Lower leg skin (tissue), 4 donors: ENCODE results near the gene HOXA5. TPM values are rescaled to one million over a fixed set of nuclear protein-coding genes. Genes with fewer than 3 reads are reported as not detected.

ENCODE experiments used
- DNase-seq, 2 donors: peaks; one replicate each; pipeline ENCODE4 v3.0.0-alpha.2; 2019; ENCODE audit warnings: low spot score in 2 of 2
- H3K4me3 ChIP-seq: fragments of 200-600 bp; sonication (generic); 2 replicates; pipeline ENCODE4 v1.5.1; 2017; ENCODE audit warnings: mild to moderate bottlenecking, low read depth; ENCODE audit not compliant: poor library complexity, severe bottlenecking
- POLR2A ChIP-seq, 2 donors: fragments of 450-650 bp; IDR thresholded peaks; one replicate each; pipeline ENCODE4 v1.6.1; 2016 to 2017; ENCODE audit warnings: antibody characterized with exemption in 2 of 2, mild to moderate bottlenecking in 1 of 2, moderate library complexity in 1 of 2
- WGBS, 2 donors: methylation state at CpG; one replicate each; pipeline ENCODE4 v1.1.5; 2018; 5-methylcytosine and 5-hydroxymethylcytosine counted together
- intact Hi-C: fragments of 100-400 bp; cut with DNase I; formaldehyde crosslinking; loops from one replicate; pipeline ENCODE4 v1.15.0; 2023; ENCODE audit warnings: low total_unique reads
- total RNA-seq, 4 donors: library from RNA; depleted of rRNA; stranded (reverse); fragments of >200 nt; gene quantifications; one replicate each; pipeline ENCODE4 v1.1.0, GENCODE V29; 2016
- TF ChIP-seq, protein P1 (sequence below), 3 donors: fragments of 450-650 bp; IDR thresholded peaks; one replicate each; pipeline ENCODE4 v1.5.1; 2016; ENCODE audit warnings: antibody characterized with exemption in 3 of 3, mild to moderate bottlenecking in 3 of 3, moderate library complexity in 2 of 3

The HOXA5 gene
- total RNA-seq, 4 donors from 2014 or later = 5.1 to 15.1 (median 6.1) TPM

DNA sequence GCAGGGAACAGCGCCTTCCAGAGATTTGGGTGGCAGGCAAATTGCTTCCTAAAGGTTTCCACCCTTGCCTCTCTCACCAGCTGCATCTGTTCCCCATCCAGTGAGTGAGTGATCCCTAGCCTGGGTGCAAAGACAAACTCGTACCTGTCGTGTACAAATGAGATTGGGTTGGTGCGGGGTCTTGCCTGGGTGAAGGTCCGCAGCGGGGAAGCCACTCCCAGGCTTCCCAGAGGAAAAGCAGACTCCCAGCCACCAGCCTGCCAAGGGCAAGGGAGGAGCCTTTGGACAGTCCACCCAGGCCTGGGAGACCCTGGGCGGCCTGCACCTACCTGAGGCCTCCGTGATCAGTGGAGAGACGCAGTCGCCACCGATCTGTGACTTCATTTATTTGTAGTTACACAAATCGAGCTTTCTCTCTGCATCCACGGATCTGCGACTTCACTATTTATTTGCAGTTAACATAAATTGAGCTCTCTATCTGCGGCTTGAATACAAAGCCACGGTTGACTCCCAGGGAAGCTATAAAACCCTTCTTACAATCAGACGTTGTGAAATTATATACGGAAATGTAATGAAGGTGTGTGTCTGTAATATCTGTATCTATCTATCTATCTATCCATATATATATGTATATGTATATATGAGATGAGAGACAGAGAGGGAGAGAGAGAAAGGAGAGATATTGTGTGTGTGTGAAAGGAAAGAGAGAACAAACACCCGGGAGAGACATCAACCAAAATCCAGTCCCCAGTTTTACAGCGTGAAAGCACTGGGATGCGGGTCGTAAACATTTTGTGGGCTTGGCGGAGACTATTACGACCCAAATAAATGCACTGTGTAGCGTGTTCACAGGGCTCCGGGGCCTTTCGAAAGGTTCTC is 16.0 kb upstream of the HOXA5 start:
- WGBS, 2 donors = 53 to 56% methylated on average over 27 of the region's 27 CpGs
- TF ChIP-seq, protein P1, sequence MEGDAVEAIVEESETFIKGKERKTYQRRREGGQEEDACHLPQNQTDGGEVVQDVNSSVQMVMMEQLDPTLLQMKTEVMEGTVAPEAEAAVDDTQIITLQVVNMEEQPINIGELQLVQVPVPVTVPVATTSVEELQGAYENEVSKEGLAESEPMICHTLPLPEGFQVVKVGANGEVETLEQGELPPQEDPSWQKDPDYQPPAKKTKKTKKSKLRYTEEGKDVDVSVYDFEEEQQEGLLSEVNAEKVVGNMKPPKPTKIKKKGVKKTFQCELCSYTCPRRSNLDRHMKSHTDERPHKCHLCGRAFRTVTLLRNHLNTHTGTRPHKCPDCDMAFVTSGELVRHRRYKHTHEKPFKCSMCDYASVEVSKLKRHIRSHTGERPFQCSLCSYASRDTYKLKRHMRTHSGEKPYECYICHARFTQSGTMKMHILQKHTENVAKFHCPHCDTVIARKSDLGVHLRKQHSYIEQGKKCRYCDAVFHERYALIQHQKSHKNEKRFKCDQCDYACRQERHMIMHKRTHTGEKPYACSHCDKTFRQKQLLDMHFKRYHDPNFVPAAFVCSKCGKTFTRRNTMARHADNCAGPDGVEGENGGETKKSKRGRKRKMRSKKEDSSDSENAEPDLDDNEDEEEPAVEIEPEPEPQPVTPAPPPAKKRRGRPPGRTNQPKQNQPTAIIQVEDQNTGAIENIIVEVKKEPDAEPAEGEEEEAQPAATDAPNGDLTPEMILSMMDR (IDR thresholded peaks at IDR 0.05) = no peak
- H3K4me3 ChIP-seq = no peak overlapping the region
- intact Hi-C loops = loop anchor here (5.0 to 10.0 kb wide), 2 partner anchors 792 to 955 kb away; partner anchors contain the start of genes CBX3 and HNRNPA2B1
- DNase-seq = peak in 1 of 2 donors; percentile 83

DNA sequence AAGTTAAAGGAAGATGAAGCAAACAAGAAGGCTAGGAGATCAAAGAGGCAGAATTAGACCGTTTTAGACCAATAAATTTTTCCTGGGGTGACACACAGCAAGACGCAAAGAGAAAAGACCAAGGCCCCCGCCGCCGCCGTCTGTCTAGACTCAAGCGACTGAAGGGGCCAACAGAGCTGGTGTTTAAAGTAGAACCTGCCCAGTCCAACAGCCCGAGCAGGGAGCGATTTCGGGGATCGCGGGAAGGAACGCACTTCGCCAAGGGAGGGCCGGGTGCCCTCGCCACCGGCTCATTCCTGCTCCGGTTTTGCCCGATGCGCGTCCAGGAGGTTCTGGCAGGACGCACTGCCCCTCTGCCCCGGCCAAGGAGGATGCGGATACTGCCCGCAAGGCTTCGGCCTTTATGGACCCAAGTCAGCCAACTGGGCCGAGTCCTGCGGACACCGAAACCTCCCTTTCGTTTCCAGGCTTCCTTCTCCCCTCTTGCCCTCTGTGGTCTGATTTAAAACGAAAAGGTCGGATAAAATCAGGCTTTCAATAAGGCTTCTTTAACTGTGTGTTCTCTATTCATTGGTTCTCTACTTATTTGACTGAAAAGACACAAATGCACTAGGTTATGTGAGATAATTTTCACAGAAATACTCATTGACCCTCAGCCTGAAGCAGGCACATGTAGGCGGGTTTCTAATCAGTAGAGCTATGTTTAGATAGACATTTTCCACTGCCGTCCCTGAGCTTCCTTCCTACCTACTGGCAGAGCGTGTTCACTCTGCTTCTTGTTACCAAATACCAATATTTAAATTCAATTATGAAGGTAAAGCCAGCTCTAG is 15.2 kb upstream of the HOXA5 start:
- intact Hi-C loops = no loop called here
- WGBS, 2 donors = 37 to 58% methylated on average over 30 to 35 of the region's 35 CpGs
- peak in 1 of 2 donors; percentile 87 for DNase-seq
- TF ChIP-seq, protein P1 (IDR thresholded peaks at IDR 0.05) = no peak
- TF ChIP-seq POLR2A (IDR thresholded peaks at IDR 0.05) = no peak
- no peak overlapping the region for H3K4me3 ChIP-seq

DNA sequence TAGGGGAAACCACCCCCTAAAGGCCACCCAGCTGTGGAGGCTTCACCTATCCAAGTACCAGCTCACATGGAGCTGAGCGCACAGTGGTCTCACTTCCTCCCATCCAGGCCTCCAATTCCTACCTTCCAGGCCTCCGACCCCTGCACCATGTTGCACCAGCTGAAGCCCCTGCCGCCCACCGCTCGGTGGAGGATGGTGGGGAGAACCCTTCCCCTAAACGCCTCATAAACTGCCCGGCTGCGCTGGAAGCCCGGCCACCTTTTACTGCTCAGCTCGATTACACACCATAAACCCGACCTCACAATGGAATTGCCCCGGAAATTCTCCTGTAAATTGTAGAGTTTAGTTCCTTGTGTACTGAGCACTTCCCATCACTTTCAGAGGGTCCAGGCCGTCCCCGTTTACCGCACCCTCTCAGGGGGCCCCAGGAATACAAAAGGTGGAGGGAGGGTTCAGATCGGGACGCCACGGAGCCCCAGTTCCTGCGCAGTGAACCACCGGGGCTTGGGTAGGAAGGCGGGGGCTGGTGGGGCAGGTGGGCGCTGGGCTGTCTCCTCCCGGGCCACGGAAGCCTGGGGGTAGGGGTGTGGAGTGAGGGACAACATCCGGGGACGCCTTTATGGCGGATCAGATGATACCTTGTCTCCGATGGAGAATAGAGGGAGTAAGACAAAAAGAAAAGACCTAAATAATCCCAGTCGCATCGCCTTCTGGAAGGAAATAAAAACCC is 14.4 kb upstream of the HOXA5 start:
- intact Hi-C loops = no loop called here
- TF ChIP-seq POLR2A (IDR thresholded peaks at IDR 0.05) = no peak
- TF ChIP-seq, protein P1 (IDR thresholded peaks at IDR 0.05) = no peak
- 56 to 71% methylated on average over 30 of the region's 30 CpGs for WGBS, 2 donors
- DNase-seq = peak; percentile 14 to 85
- H3K4me3 ChIP-seq = no peak overlapping the region

DNA sequence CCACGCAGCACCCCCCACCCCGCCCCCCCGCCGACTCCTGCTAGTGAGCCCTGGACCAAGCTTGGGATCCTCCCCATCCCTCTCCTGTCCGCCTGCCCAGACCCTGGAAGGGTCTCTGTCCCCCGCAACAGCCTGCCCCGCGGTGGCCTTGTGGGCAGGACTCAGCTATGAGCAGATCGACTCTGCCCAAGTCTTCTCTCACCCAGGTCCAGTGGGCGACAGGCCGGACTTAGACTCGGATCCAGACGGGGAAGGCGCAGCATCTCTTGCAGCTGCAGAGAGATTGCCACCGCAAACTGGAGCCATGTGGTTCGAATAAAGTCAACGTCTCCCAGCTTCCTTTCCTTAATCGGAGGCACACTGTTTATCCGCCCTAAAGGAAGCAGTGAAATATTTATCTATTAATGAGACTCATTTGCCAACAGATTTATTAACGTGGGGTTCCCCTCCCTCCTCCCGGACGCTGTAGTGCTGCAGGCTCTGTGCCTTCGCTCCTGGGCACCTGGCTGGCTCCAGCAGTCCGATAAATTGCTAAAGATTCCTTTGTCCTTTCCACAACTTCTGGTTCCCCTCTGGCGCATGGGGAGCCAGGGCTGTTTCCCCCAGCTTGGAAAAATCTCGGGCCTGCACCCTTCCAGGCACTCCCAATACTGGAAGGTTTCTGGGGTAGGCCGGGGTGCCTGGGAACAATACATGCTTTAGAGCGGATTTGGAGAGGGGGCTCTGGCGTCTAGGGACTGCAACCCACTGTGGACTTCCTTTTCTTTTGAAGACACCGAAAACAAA is 13.6 kb upstream of the HOXA5 start:
- 19 to 21% methylated on average over 24 to 27 of the region's 30 CpGs for WGBS, 2 donors
- peak; percentile 28 to 86 for DNase-seq
- TF ChIP-seq, protein P1 (IDR thresholded peaks at IDR 0.05) = no peak
- no peak for TF ChIP-seq POLR2A (IDR thresholded peaks at IDR 0.05)
- H3K4me3 ChIP-seq = no peak overlapping the region
- intact Hi-C loops = no loop called here

DNA sequence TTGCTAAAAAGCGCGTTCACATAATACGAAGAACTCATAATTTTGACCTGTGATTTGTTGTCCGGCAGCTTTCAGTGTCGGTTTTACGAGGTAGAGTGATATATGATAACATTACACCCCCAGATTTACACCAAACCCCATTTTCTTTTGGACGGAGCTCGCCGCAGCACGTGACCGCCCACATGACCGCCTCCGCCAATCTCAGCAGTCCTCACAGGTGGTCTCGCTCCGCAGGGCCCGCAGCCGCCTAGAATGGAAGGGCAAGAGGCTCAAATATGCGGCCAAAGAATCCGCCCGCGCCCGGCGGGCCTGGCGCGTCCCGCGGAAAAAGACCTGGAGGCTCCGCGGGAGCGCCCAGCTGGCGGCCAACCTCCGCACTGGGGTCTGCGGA is 13.0 kb upstream of the HOXA5 start, which contains the start of gene HOXA7:
Gene HOXA7 (minus strand): TSS at position 168 of the 391 bp plus-strand sequence. CDS start 130 bp downstream, at position 38.
- WGBS, 2 donors = 0% methylated on average over 15 to 30 of the region's 33 CpGs
- no peak for TF ChIP-seq POLR2A (IDR thresholded peaks at IDR 0.05)
- TF ChIP-seq, protein P1 (IDR thresholded peaks at IDR 0.05) = no peak
- peak within 1 kb of the TSS; percentile 56 for H3K4me3 ChIP-seq
- intact Hi-C loops = no loop called here
- DNase-seq = peak in 1 of 2 donors; percentile 95
